GM19467 (cell line): Measurements from ENCODE around the gene POLD2.
A peak's percentile ranks its signal among the peaks of the same experiment; 100 is the strongest.

Experiments used
- ATAC-seq: cut with Tn5 transposase; IDR thresholded peaks from one replicate; pipeline ENCODE4 v1.9.1; 2021; ENCODE audit warnings: mild to moderate bottlenecking, moderate library complexity; ENCODE audit not compliant: unreplicated experiment

POLD2 gene

GRCh38 chr7:44082541-44083207 lies 40.7 kb downstream of the POLD2 start:
- peak; percentile 89 for ATAC-seq

GRCh38 chr7:44081266-44081748 lies 42.0 kb downstream of the POLD2 start:
- ATAC-seq: no peak

- no peak for ATAC-seq
Observed at GRCh38 chr7:44080686-44081265, 42.6 kb downstream of the POLD2 start.

GRCh38 chr7:44080118-44080517 lies 43.2 kb downstream of the POLD2 start:
- no peak for ATAC-seq

- no peak for ATAC-seq
Observed at GRCh38 chr7:44079331-44080021, 43.9 kb downstream of the POLD2 start.

- ATAC-seq: no peak
Observed at GRCh38 chr7:44078521-44078920, 44.8 kb downstream of the POLD2 start.

GRCh38 chr7:44077681-44078091 lies 45.7 kb downstream of the POLD2 start:
- ATAC-seq: no peak

GRCh38 chr7:44077061-44077460 lies 46.3 kb downstream of the POLD2 start:
- ATAC-seq: no peak

GRCh38 chr7:44076101-44076895 lies 47.0 kb downstream of the POLD2 start:
- no peak for ATAC-seq

- ATAC-seq: no peak
Observed at GRCh38 chr7:44075296-44076075, 47.9 kb downstream of the POLD2 start.

GRCh38 chr7:44074349-44074695 lies 49.0 kb downstream of the POLD2 start:
- ATAC-seq: no peak

GRCh38 chr7:44073664-44074348 lies 49.5 kb downstream of the POLD2 start:
- peak; percentile 52 for ATAC-seq

GRCh38 chr7:44072364-44073231 lies 50.8 kb downstream of the POLD2 start:
- ATAC-seq: no peak

- ATAC-seq: no peak
Observed at GRCh38 chr7:44071726-44072363, 51.5 kb downstream of the POLD2 start.

- no peak for ATAC-seq
Observed at GRCh38 chr7:44068054-44068453, 55.3 kb downstream of the POLD2 start.

- ATAC-seq: no peak
Observed at GRCh38 chr7:44067064-44067951, 56.0 kb downstream of the POLD2 start.

GRCh38 chr7:44066494-44067063 lies 56.8 kb downstream of the POLD2 start:
- no peak for ATAC-seq
